Measurements from ENCODE around the gene CORO2B.

The CORO2B gene

DNA sequence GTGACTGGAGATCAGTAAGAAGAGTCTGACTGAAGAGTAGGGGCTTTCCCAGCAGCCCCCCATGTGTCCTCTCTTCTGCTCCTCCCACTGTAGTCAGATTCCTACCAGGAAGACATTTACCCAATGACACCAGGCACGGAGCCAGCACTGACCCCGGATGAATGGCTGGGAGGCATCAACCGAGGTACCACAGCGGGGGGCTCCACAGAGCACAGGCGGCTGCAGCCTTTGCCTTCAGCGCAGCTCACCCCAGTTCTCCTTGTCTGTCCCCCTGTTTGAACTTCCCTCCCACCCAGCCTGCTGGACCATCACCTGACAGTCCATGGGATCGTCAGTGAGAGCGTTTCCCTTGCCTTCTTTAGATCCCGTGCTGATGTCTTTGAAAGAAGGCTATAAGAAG lies 140.3 kb downstream of the CORO2B start:
- TF ChIP-seq, protein P1, sequence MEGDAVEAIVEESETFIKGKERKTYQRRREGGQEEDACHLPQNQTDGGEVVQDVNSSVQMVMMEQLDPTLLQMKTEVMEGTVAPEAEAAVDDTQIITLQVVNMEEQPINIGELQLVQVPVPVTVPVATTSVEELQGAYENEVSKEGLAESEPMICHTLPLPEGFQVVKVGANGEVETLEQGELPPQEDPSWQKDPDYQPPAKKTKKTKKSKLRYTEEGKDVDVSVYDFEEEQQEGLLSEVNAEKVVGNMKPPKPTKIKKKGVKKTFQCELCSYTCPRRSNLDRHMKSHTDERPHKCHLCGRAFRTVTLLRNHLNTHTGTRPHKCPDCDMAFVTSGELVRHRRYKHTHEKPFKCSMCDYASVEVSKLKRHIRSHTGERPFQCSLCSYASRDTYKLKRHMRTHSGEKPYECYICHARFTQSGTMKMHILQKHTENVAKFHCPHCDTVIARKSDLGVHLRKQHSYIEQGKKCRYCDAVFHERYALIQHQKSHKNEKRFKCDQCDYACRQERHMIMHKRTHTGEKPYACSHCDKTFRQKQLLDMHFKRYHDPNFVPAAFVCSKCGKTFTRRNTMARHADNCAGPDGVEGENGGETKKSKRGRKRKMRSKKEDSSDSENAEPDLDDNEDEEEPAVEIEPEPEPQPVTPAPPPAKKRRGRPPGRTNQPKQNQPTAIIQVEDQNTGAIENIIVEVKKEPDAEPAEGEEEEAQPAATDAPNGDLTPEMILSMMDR (IDR thresholded peaks at IDR 0.05; ENCODE audit: insufficient read depth, low read depth, low read length, missing control alignments), result no peak
- H3K4me3 ChIP-seq (ENCODE audit: low read depth, low read length), result no peak overlapping the region

DNA sequence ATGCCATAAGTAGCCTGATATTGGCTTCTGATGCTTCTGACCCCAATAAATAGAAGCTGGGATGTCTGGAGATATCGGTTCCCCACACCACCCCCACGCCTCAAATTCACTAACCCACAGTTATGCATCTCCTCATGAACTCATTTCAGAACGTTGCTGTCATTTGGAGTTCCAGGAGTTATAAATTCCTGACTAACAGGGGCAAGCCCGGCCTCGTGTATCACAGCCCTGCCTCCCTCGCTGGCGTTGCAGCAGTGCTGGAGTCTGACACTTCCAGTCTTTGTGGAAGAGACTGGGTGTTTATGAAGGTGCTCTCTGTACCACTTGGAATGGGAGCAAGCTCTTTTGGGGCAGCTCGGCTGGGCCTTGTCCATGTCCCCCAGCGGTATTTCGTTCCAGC lies 140.9 kb downstream of the CORO2B start:
- no peak for DNase-seq (ENCODE audit: low read depth)
- H3K4me3 ChIP-seq (ENCODE audit: low read depth, low read length), result no peak overlapping the region
- TF ChIP-seq, protein P1 (IDR thresholded peaks at IDR 0.05; ENCODE audit: insufficient read depth, low read depth, low read length, missing control alignments), result no peak

More for the DNA sequence above, 140.3 kb downstream of the CORO2B start:
- no peak for DNase-seq (ENCODE audit: low read depth)

DNA sequence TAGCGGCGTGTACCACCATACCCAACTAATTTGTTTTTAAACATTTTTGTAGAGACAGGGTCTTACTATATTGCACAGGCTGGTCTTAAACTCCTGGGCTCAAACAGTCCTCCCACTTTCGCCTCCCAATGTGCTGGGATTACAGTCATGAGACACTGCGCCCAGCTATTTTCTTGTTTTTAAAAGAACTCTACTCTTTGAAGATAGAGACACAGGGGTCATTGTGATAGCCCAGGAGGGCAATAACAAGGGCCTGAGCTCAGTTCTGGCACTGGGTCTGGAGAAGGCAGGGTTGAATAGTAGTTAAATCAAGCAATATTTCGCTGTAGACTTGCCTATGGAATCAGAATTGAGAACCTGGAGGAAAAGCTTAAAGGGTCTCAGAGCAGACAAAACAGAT lies 143.1 kb downstream of the CORO2B start:
- TF ChIP-seq, protein P1 (IDR thresholded peaks at IDR 0.05; ENCODE audit: insufficient read depth, low read depth, low read length, missing control alignments), result no peak
- DNase-seq (ENCODE audit: low read depth), result no peak
- H3K4me3 ChIP-seq (ENCODE audit: low read depth, low read length), result no peak overlapping the region

DNA sequence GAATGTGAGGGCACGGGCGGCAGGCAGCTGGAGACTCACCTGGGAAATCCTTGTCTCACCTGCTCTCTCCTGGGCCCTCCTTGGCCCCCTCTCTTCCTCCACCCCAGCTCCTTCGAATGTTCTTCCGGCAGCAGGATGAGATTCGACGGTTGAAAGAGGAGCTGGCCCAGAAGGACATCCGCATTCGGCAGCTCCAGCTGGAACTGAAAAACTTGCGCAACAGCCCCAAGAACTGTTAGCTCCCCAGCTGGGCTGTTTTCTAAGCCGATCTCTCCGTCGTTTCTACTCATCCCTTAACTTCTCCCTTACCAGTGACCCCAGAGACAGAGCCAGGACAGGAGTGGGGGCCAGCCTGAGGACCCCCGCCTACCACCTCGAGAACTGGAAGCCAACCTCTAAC lies 146.9 kb downstream of the CORO2B start:
- no peak for DNase-seq (ENCODE audit: low read depth)
- TF ChIP-seq, protein P1 (IDR thresholded peaks at IDR 0.05; ENCODE audit: insufficient read depth, low read depth, low read length, missing control alignments), result no peak
- no peak overlapping the region for H3K4me3 ChIP-seq (ENCODE audit: low read depth, low read length)

DNA sequence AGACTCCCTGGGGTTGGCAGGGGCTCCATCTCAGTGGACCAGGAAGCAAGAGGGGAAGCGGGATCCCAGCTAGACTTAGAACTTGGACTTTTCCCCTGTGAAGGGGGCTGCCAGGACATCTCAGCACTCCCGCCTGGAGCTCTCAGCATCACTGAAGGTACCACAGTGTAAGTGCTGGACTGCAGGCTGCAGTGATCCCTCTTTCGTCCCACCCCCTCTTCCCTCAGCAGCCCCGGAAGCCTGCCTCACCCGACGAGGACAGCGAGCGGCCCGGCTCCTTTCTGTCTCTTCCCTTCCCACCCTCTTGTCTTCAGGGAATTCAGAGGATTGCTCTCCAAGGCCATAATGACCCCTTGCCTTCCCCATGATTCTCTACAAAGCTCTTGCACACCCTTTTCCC lies 147.5 kb downstream of the CORO2B start:
- DNase-seq (ENCODE audit: low read depth), result no peak
- no peak overlapping the region for H3K4me3 ChIP-seq (ENCODE audit: low read depth, low read length)
- TF ChIP-seq, protein P1 (IDR thresholded peaks at IDR 0.05; ENCODE audit: insufficient read depth, low read depth, low read length, missing control alignments), result no peak

DNA sequence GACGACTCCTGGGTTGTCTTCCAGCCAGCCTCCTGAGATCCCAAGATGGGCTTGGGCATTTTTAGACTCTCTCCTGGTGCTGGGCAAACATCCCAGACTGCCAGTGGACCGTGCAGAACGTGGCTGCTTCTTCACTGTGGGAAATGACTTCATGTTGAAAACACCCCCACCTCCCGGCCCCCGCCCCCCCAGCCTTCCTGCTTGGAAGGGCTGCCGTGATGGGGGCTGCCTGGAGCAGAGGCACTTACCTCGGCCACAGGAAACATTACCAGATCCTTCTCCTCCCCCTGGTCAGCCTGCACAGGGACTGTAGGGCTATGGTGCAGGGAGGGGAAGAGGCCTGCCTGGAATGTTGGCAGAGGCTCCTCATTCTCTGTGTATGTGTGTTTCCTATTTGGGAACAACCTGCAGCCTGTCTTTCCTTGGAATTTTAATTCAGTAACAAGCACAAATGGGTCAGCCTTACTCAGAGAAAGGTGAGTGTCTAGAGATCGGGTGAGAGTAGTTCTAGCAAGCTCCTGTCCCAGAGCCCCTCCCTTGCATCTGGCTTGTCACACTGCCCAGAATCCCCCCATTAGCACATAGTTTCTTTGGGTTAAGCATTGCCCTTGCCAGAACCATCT lies 151.1 kb downstream of the CORO2B start:
- H3K4me3 ChIP-seq (ENCODE audit: low read depth, low read length), result no peak overlapping the region
- TF ChIP-seq, protein P1 (IDR thresholded peaks at IDR 0.05; ENCODE audit: insufficient read depth, low read depth, low read length, missing control alignments), result no peak
- DNase-seq (ENCODE audit: low read depth), result no peak

DNA sequence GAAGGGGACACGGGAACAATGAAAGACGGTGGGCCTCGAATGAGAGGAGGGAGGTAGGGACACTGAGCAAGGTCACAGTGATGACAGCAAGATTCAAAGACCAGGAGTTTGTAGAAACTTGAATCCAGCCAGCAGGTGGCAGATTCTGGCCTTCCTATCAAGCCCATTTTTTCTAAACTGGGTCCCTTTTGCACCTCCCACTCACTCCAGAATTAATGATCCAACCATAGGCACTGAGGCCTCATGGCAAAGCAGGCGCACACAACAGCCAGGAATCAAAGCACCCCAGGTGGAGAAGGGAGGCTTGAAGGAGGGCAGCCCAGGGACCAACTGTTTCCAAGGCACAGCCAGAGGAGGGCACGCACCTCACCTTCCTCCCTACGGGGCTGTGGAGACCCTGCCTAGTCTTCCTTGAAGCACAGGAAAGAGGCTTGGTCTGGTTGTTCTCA lies 151.7 kb downstream of the CORO2B start:
- peak; percentile 53 for DNase-seq (ENCODE audit: low read depth)
- no peak overlapping the region for H3K4me3 ChIP-seq (ENCODE audit: low read depth, low read length)
- TF ChIP-seq, protein P1 (IDR thresholded peaks at IDR 0.05; ENCODE audit: insufficient read depth, low read depth, low read length, missing control alignments), result peak; percentile 49

Measured in GM12865 (cell line).